Erythroblast (primary cell): ENCODE results near the gene CPEB2.

Experiments used
- DNase-seq, 2 experiments: peaks; one replicate each; lab custom pipeline; 2025; lab: John Stamatoyannopoulos, UW
- GATA1 ChIP-seq: IDR thresholded peaks from 2 replicates; pipeline ENCODE4 v1.6.1; 2011; ENCODE audit warnings: low read depth, mild to moderate bottlenecking, control low read depth, low read length, moderate library complexity
- POLR2A ChIP-seq: IDR thresholded peaks from 2 replicates; pipeline ENCODE4 v1.6.1; 2011; ENCODE audit warnings: mild to moderate bottlenecking, low read length

The CPEB2 gene

DNA sequence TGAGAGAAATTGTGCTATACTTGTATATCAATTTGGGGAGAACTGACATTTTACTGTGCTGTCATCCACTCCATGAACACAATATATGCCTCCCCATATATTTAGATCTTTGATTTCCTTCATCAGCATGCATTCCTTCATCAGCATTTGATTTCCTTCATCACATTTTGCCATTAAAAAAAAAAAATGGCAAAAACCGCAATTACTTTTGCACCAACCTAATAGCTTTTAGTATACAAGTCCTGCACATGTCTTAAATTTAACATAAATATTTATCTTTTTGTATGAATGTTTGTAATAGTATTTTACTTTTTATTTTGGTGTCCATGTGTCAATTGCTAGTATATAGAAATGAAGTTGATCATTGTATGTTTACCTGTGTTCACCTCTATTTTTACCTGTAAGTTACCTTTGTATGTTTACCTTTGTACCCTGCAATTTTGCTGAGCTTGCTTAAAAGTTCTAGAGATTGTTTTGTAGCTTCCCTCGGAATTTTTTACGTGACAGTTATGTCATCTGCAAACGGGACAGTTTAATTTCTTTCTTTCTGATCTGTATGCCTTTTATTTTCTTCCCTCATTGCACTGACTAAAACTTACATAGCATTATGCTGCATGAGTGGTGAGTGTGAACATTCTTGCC is 86.2 kb downstream of the CPEB2 start:
- no peak for TF ChIP-seq GATA1
- TF ChIP-seq POLR2A: no peak
- DNase-seq: no peak

- TF ChIP-seq POLR2A (no peak), GATA1 (no peak)
- no peak for DNase-seq
These were observed 87.7 kb downstream of the CPEB2 start for GRCh38 chr4:15089979-15090378.

DNA sequence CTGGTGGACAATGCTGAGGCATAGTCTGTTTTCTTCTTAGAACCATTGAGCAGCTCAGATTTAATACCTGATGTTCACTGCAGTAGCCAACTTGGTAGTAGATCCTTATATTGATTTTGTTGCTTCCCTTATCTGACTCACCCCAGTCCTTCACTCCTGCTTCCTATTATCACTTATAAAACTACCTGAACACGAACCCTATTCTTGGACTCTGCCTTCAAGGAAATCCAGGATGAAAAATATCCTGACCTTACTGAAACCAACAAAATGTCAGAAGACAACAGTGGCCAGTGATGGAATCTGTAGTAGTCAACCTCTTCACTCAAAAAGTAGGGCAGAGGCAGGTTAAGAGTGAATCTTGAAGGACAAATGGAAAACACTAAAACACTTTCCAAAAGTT is 98.1 kb downstream of the CPEB2 start:
- no peak for DNase-seq
- TF ChIP-seq POLR2A (no peak), GATA1 (no peak)

- TF ChIP-seq POLR2A: no peak
- TF ChIP-seq GATA1: no peak
These were observed 98.9 kb downstream of the CPEB2 start for GRCh38 chr4:15100994-15101695.

GRCh38 chr4:15104825-15105224 is 102.5 kb downstream of the CPEB2 start:
- no peak for TF ChIP-seq POLR2A
- TF ChIP-seq GATA1: no peak
- no peak for DNase-seq

More at GRCh38 chr4:15100994-15101695, 98.9 kb downstream of the CPEB2 start:
- no peak for DNase-seq

- DNase-seq: no peak
- no peak for TF ChIP-seq GATA1
- TF ChIP-seq POLR2A: no peak
These were observed 104.1 kb downstream of the CPEB2 start for GRCh38 chr4:15106399-15106798.

GRCh38 chr4:15109600-15109999 is 107.3 kb downstream of the CPEB2 start:
- DNase-seq: no peak
- TF ChIP-seq POLR2A (no peak), GATA1 (no peak)

DNA sequence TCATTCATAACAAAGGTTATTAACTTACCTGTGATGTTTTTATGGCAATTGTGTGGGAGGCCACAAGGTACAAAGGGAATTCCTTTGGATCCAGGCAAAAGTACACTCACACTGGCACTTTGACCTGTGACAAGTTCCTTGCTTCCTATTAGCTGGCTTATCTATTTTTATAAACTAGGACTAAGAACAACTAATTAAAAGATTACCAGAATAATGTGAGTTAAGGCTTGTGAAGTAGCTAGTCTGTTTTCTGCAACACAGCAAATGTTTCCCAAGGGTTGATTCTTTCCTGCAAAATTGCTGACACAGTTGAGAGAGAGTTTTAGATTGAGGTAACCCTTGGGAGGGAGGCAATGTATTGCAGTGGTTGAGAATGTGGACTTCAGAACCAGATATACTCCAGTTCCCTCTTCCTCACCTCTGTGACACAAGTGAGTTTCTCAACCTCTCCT is 107.9 kb downstream of the CPEB2 start:
- TF ChIP-seq GATA1 (no peak), POLR2A (no peak)
- DNase-seq: no peak

GRCh38 chr4:15116509-15117079 is 114.3 kb downstream of the CPEB2 start:
- DNase-seq: no peak
- no peak for TF ChIP-seq POLR2A
- no peak for TF ChIP-seq GATA1

GRCh38 chr4:15117270-15117946 is 115.1 kb downstream of the CPEB2 start:
- no peak for DNase-seq
- TF ChIP-seq POLR2A (no peak), GATA1 (no peak)

DNA sequence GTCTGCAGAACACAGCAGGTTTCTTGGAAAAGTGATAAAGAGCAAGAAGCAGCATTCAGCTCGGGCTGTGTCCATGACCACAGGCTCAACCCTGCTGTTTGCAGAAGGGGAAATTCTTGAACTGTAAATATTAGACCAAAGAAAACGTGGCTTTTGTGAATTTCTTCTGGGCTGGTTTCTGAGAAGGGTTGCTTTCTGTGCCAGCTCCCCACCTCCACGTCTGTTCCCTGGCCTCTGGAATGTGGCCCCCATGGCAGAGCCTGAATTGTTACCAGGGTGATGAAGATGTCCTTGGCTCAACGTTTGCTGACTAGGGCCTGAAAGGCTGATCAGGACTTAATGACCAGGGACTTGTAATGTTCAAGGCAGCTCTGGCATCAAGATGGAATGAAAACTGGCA is 116.0 kb downstream of the CPEB2 start:
- TF ChIP-seq POLR2A (no peak), GATA1 (no peak)
- no peak for DNase-seq
